Measurements from ENCODE around the gene STXBP6.

The STXBP6 gene

GRCh38 chr14:24920265-24921075 is 129.5 kb downstream of the STXBP6 start:
- no peak for DNase-seq
- no peaks in the 10 kb centered on the region for H3K36me3 ChIP-seq
- H3K27me3 ChIP-seq = no peaks in the 10 kb centered on the region
- no peak overlapping the region for H3K4me3 ChIP-seq (ENCODE audit: low read depth, low read length)
- TF ChIP-seq CTCF (IDR thresholded peaks at IDR 0.05; ENCODE audit: low read depth, low read length) = no peak
- no peaks in the 10 kb centered on the region for H3K9me3 ChIP-seq
- no peaks in the 10 kb centered on the region for H3K4me1 ChIP-seq

GRCh38 chr14:24918822-24919221 is 131.1 kb downstream of the STXBP6 start:
- H3K4me1 ChIP-seq = no peaks in the 10 kb centered on the region
- no peak for TF ChIP-seq CTCF (IDR thresholded peaks at IDR 0.05; ENCODE audit: low read depth, low read length)
- no peaks in the 10 kb centered on the region for H3K36me3 ChIP-seq

GRCh38 chr14:24915958-24916595 is 133.9 kb downstream of the STXBP6 start:
- Histone ChIP-seq H3K4me1 (no peaks in the 10 kb centered on the region), H3K36me3 (no peaks in the 10 kb centered on the region), H3K4me3 (ENCODE audit: low read depth, low read length) (no peak overlapping the region), H3K9me3 (no peaks in the 10 kb centered on the region), H3K27me3 (no peaks in the 10 kb centered on the region)
- DNase-seq = no peak
- no peak for TF ChIP-seq CTCF (IDR thresholded peaks at IDR 0.05; ENCODE audit: low read depth, low read length)

More at GRCh38 chr14:24918822-24919221, 131.1 kb downstream of the STXBP6 start:
- no peaks in the 10 kb centered on the region for H3K9me3 ChIP-seq
- DNase-seq = no peak
- H3K27me3 ChIP-seq = no peaks in the 10 kb centered on the region
- no peak overlapping the region for H3K4me3 ChIP-seq (ENCODE audit: low read depth, low read length)

- Histone ChIP-seq H3K36me3 (no peaks in the 10 kb centered on the region), H3K4me3 (ENCODE audit: low read depth, low read length) (no peak overlapping the region), H3K9me3 (no peaks in the 10 kb centered on the region), H3K27me3 (no peaks in the 10 kb centered on the region), H3K4me1 (no peaks in the 10 kb centered on the region)
- no peak for DNase-seq
- no peak for TF ChIP-seq CTCF (IDR thresholded peaks at IDR 0.05; ENCODE audit: low read depth, low read length)
Measured at GRCh38 chr14:24915403-24915921, 134.5 kb downstream of the STXBP6 start.

- Histone ChIP-seq H3K27me3 (no peaks in the 10 kb centered on the region), H3K4me3 (ENCODE audit: low read depth, low read length) (no peak overlapping the region), H3K9me3 (no peaks in the 10 kb centered on the region), H3K36me3 (no peaks in the 10 kb centered on the region), H3K4me1 (no peaks in the 10 kb centered on the region)
- DNase-seq = no peak
- no peak for TF ChIP-seq CTCF (IDR thresholded peaks at IDR 0.05; ENCODE audit: low read depth, low read length)
Measured at GRCh38 chr14:24913746-24914145, 136.2 kb downstream of the STXBP6 start.

GRCh38 chr14:24913021-24913420 is 136.9 kb downstream of the STXBP6 start:
- DNase-seq = no peak
- H3K36me3 ChIP-seq = no peaks in the 10 kb centered on the region
- no peaks in the 10 kb centered on the region for H3K4me1 ChIP-seq
- H3K4me3 ChIP-seq (ENCODE audit: low read depth, low read length) = no peak overlapping the region
- no peaks in the 10 kb centered on the region for H3K27me3 ChIP-seq
- H3K9me3 ChIP-seq = no peaks in the 10 kb centered on the region
- no peak for TF ChIP-seq CTCF (IDR thresholded peaks at IDR 0.05; ENCODE audit: low read depth, low read length)

All from BE2C (cell line).